Measurements from ENCODE around the gene ECHS1. TPM values are rescaled to one million over a fixed set of nuclear protein-coding genes. Genes with fewer than 3 reads are reported as not detected.

Gene ECHS1
- total and polyA plus RNA-seq, 9 of the 15 experiments (the other 6 are each of a cell fraction or from before 2014, with no cell fraction given): 16.6 to 100 (median 68.1) TPM

- TF ChIP-seq HNRNPLL (IDR thresholded peaks at IDR 0.05; ENCODE audit: low read depth, low read length, poor library complexity, severe bottlenecking) (no peak), MBD2 (IDR thresholded peaks at IDR 0.05; ENCODE audit: borderline replicate concordance, low read depth) (no peak), TSHZ1 (CRISPR knock-in tag; IDR thresholded peaks at IDR 0.05) (no peak), GATAD2A (IDR thresholded peaks at IDR 0.05) (no peak), ZNF146 (CRISPR knock-in tag; IDR thresholded peaks at IDR 0.05; ENCODE audit: unreplicated experiment) (no peak), FIP1L1 (IDR thresholded peaks at IDR 0.05; ENCODE audit: low read depth, low read length, poor library complexity, severe bottlenecking) (no peak), SAFB2 (IDR thresholded peaks at IDR 0.05; ENCODE audit: borderline replicate concordance, low read depth, low read length, severe bottlenecking) (no peak), ESRRA (IDR thresholded peaks at IDR 0.05; ENCODE audit: borderline replicate concordance, low read depth) (no peak), HNRNPL (IDR thresholded peaks at IDR 0.05; ENCODE audit: low read depth, low read length) (no peak), GABPA (tag; conservative IDR thresholded peaks at IDR 0.05; ENCODE audit: low read depth) (peak; percentile 61), ELF2 (CRISPR knock-in tag; IDR thresholded peaks at IDR 0.05) (no peak), FOXM1 (IDR thresholded peaks at IDR 0.05; ENCODE audit: low read depth) (no peak), FOXM1 (CRISPR knock-in tag; IDR thresholded peaks at IDR 0.05; ENCODE audit: low read depth) (no peak), KLF1 (tag; IDR thresholded peaks at IDR 0.05) (no peak), ELF1 (tag; IDR thresholded peaks at IDR 0.05) (no peak; the same call in 1 of the 2 replicates), ZNF507 (tag; conservative IDR thresholded peaks at IDR 0.05) (no peak), RB1 (IDR thresholded peaks at IDR 0.05; ENCODE audit: low read depth) (peak; percentile 30; the same call in 1 of the 2 replicates), SNAPC5 (CRISPR knock-in tag; IDR thresholded peaks at IDR 0.05) (no peak), DEAF1 (CRISPR knock-in tag; IDR thresholded peaks at IDR 0.05) (no peak), SMARCE1 (IDR thresholded peaks at IDR 0.05) (no peak), MEF2D (tag; conservative IDR thresholded peaks at IDR 0.05; ENCODE audit: low read depth) (no peak)
Measured at GRCh38 chr10:133357285-133358161, 15.6 kb downstream of the ECHS1 start, which contains the start of gene FUOM (continued).
